ENCODE measurements around the gene CYP4F2. TPM values are rescaled to one million over a fixed set of nuclear protein-coding genes. Genes with fewer than 3 reads are reported as not detected.

Gene CYP4F2
- total and polyA plus RNA-seq, 10 donors = 0.37 TPM; not detected in 9

GRCh38 chr19:15919243-15919642 is 21.4 kb upstream of the CYP4F2 start:
- DNase-seq = no peak
- WGBS, 5 donors = 74 to 89% (median 83%) methylated on average over 4 of the region's 4 CpGs
- TF ChIP-seq POLR2A (IDR thresholded peaks at IDR 0.05) = no peak
- Histone ChIP-seq H3K9me3 (peaks cover 0 to 22% (median 16%) of the 10 kb centered on the region in 8 donors), H3K36me3 (no peaks in the 10 kb centered on the region), H3K4me3 (no peak overlapping the region), H3K4me1 (no peaks in the 10 kb centered on the region), H3K27me3 (replicated peaks in 1 of 7) (peaks cover 0 to 31% (median 2%) of the 10 kb centered on the region in 7 donors), H3K27ac (no peak overlapping the region)
- intact Hi-C loops (cut with DNase I; ENCODE audit: low total_unique reads) = no loop called here

- Histone ChIP-seq H3K27ac (no peak overlapping the region), H3K4me1 (peaks cover 0 to 10% (median 0%) of the 10 kb centered on the region in 6 donors), H3K36me3 (no peaks in the 10 kb centered on the region), H3K9me3 (peaks cover 0 to 24% (median 16%) of the 10 kb centered on the region in 8 donors), H3K27me3 (replicated peaks in 1 of 7) (peaks cover 0 to 52% (median 24%) of the 10 kb centered on the region in 7 donors), H3K4me3 (no peak overlapping the region)
- intact Hi-C loops (cut with DNase I; ENCODE audit: low total_unique reads) = no loop called here
- WGBS, 5 donors = 92 to 99% (median 96%) methylated on average over 2 of the region's 2 CpGs
- TF ChIP-seq, protein P1, sequence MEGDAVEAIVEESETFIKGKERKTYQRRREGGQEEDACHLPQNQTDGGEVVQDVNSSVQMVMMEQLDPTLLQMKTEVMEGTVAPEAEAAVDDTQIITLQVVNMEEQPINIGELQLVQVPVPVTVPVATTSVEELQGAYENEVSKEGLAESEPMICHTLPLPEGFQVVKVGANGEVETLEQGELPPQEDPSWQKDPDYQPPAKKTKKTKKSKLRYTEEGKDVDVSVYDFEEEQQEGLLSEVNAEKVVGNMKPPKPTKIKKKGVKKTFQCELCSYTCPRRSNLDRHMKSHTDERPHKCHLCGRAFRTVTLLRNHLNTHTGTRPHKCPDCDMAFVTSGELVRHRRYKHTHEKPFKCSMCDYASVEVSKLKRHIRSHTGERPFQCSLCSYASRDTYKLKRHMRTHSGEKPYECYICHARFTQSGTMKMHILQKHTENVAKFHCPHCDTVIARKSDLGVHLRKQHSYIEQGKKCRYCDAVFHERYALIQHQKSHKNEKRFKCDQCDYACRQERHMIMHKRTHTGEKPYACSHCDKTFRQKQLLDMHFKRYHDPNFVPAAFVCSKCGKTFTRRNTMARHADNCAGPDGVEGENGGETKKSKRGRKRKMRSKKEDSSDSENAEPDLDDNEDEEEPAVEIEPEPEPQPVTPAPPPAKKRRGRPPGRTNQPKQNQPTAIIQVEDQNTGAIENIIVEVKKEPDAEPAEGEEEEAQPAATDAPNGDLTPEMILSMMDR (IDR thresholded peaks at IDR 0.05 in 8 of 11, conservative IDR thresholded peaks at IDR 0.05 in 3 of 11) = no peak
- no peak for TF ChIP-seq POLR2A (IDR thresholded peaks at IDR 0.05)
- no peak for TF ChIP-seq POLR2AphosphoS5 (IDR thresholded peaks at IDR 0.05)
- DNase-seq = no peak
These were observed 17.2 kb upstream of the CYP4F2 start for GRCh38 chr19:15915109-15915508.

DNA sequence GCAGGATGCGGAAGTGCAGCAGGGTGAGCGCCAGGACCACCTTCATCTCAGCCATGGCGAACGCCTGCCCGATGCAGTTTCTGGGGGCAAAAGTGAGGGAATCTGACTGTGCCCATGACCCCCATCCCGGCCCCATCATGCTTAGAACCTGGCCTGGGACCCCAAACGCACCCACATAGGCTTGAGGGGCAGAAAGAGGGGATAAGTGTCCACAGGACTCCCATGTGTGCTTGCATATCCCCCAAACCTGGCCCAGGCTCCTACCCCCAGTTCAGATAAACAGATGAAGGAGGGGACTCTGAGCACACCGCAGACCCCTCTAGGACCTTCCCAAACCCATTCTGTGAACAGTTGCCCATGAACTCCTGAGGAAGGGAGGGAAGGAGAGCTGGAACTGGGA is 16.0 kb upstream of the CYP4F2 start:
- TF ChIP-seq, protein P1 (IDR thresholded peaks at IDR 0.05 in 8 of 11, conservative IDR thresholded peaks at IDR 0.05 in 3 of 11) = no peak
- TF ChIP-seq POLR2AphosphoS5 (IDR thresholded peaks at IDR 0.05) (no peak), POLR2A (IDR thresholded peaks at IDR 0.05) (no peak)
- 86 to 93% (median 89%) methylated on average over 1 to 8 of the region's 8 CpGs for WGBS, 5 donors
- Histone ChIP-seq H3K27me3 (replicated peaks in 1 of 7) (peaks cover 0 to 54% (median 24%) of the 10 kb centered on the region in 7 donors), H3K4me1 (peaks cover 0 to 10% (median 0%) of the 10 kb centered on the region in 6 donors), H3K27ac (no peak overlapping the region), H3K9me3 (peaks cover 0 to 24% (median 16%) of the 10 kb centered on the region in 8 donors), H3K4me3 (no peak overlapping the region), H3K36me3 (no peaks in the 10 kb centered on the region)
- DNase-seq = no peak
- intact Hi-C loops (cut with DNase I; ENCODE audit: low total_unique reads) = no loop called here

GRCh38 chr19:15913384-15913783 is 15.5 kb upstream of the CYP4F2 start:
- H3K4me1 ChIP-seq = peaks cover 0 to 10% (median 0%) of the 10 kb centered on the region in 6 donors
- no peak overlapping the region for H3K27ac ChIP-seq
- TF ChIP-seq POLR2A (IDR thresholded peaks at IDR 0.05) = no peak
- TF ChIP-seq, protein P1 (IDR thresholded peaks at IDR 0.05 in 8 of 11, conservative IDR thresholded peaks at IDR 0.05 in 3 of 11) = no peak
- TF ChIP-seq POLR2AphosphoS5 (IDR thresholded peaks at IDR 0.05) = no peak
- 56 to 78% (median 68%) methylated on average over 5 to 6 of the region's 6 CpGs for WGBS, 5 donors
- peaks cover 0 to 24% (median 16%) of the 10 kb centered on the region in 8 donors for H3K9me3 ChIP-seq
- peaks cover 0 to 54% (median 24%) of the 10 kb centered on the region in 7 donors for H3K27me3 ChIP-seq (replicated peaks in 1 of 7)
- no peaks in the 10 kb centered on the region for H3K36me3 ChIP-seq
- intact Hi-C loops (cut with DNase I; ENCODE audit: low total_unique reads) = no loop called here
- DNase-seq = no peak
- H3K4me3 ChIP-seq = no peak overlapping the region
